GM21737 (cell line): ENCODE results near the gene TRIM2.
A peak's percentile ranks its signal among the peaks of the same experiment; 100 is the strongest.

Experiments
- ATAC-seq: cut with Tn5 transposase; IDR thresholded peaks from one replicate; pipeline ENCODE4 v1.9.1; 2021; ENCODE audit warnings: mild to moderate bottlenecking, moderate library complexity; ENCODE audit not compliant: unreplicated experiment

TRIM2 gene

DNA sequence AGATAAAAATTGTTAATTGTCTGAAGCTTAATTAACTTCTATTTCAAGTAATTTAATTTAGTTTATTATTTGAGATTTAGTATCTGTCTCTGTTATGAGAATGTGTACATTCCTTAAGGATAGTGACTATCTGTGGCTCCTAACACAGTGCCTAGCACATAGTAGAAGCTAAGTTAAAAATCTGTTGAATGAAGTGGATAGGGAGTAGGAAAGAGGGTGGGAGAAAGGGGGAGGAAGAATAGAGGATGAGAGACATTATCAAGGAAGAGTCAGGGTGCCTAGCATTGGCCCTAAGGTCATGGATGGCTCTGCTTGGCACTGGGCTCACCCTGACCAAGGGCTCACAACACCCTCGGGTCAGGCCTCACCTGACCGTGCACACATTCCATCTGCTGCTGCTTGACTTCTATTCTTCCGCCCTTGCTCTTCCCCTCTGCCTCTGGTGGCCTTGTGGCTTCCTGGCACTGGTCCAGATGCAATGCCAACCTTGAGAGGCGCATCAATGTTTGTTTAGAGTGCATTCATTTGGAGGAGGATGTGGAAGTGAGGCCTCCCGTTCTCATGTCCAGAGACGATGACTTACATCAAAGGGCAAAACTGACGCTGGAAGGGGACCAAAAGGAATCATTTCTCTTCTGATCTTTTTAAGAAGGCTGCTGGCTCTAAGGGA lies 42.3 kb downstream of the TRIM2 start:
- no peak for ATAC-seq

DNA sequence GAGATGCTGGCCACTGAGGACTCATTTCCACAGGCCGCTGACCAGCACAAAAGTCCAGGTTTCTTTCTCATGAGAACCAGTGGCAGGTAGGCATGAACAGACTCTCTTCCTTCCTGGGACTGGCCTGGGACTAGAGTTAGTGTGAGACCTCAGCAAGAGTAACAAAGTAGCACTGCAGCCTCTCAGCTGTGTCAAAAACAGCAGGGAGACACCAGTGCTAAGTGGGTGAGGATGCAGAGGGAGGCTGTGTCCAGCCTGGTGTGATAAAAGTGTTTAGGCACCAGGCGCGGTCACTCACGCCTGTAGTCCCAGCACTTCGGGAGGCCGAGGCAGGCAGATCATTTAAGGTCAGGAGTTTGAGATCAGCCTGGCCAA lies 42.9 kb downstream of the TRIM2 start:
- no peak for ATAC-seq

DNA sequence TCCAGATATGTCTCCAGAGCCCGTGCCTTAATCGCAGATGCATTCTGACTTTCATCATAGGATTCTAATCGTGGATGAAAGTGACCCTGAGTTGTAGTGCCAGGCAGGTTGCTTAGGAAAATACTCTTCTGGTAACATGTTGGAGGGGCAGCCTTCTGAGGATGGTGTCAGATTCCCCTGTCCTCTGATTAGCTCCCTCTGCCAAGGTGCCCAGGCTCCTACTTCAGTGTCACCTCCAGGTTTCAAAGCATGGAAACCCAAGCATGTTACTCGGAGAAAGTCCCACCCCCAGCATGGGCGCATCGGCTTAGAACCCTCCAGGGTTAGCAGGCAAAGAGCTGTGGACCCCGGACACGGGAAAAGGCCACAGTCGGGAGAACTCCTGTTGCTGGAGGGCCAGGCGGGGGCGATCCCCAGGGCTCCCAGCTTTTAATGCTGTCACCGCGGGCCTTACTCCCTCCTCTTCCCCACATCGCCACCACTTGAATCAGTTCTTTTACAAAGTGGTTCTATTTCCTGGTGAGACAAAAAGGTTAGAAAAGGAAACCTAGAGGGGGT lies 44.5 kb downstream of the TRIM2 start:
- ATAC-seq = no peak

DNA sequence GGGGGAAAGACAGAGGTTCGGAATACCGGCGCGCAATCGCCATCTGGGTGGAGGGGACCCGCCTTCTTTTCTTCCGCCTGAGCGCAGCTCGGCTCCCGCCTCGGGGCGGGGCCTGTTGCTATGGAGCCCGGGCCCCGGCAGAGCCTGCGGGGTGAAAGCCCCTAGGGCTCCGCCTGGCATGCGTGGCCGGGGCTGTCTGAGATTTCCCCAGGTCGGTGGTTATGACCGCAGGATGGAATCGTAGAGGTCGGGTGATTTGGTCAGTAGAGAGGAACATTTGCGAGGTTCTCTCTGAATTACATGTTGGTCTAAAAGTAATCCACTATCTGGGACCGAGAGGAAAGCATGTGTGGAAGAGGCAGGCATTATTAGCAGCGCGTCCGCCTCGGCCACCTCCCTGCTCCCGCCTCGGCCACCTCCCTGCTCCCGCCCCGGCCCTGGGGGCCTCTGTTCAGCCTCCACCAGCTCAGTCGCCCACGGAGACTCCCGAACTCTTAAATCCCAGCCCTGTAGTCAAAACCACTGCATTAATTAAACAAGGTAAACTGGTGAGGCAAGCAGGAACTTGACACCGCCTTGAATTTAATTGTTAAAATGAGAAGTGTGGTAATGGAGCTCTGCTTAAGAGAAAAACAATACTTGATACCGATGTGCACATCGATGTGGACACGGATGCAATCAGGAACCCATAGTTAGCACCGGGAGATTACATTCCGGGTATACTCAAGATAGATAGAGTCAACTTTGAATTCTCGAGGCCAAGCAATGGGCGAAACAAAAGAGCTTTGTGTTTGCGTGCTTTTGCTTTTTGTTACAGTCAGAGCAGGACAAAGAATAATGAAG lies 45.2 kb downstream of the TRIM2 start:
- peak; percentile 98 for ATAC-seq

DNA sequence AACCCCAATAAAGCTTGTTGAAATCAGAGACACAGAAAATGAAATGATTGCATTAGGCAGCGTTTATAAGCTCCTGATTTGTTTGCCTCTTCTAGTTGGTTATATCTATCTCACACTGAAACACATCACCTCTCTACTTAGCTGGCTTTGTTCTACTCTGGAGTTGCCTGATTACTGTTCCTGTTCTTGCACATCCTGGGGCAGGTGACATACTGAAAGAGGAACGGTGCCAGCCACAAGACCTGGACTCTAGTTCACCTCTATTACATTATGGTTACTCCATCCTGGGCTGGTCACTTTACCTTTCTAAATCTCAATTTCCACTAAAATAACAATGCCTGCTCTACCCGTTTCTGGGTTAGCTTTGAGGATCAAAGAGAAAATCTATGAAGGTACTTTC lies 47.9 kb downstream of the TRIM2 start:
- ATAC-seq = no peak

DNA sequence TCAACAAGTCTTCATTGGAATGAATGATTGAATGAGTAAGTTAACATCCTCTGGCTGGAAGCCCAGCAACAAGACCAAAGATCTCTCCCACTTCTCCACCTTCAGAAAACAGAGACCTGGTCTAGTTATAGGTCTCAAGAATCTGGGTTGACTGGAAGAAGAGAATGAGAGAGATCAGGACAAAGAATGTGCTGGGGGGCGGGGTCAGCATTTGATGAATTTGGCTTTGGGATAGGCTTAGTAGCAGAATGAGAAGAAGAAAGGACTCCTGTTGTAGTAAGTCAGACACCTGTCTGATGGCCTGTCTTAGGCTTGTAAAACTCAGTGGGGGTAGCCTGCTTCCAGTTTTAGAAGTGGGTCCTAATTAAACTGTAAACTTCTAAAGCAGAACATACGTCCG lies 51.0 kb downstream of the TRIM2 start:
- ATAC-seq = no peak

DNA sequence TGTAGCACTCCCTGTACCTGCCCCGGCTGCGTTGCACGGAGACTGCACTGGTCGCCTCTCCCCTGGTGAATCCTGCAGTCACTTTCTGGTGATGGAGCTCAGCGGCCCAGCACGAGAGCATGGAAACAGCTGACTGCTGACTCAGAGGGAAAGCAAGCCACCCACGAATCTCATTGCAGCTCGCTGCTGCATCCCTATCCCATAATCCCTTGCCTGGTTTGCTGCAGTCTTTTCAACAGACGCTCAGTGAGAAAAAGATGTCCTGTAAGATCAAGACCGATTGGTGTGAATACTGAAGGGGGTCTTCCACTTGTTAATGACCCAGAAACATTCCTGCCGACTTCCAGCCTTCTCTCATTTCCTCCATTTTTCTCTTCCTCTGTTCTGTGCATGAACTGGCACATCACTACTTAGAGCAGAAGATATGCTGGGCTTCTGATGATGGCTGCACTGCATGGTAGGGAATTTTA lies 52.9 kb downstream of the TRIM2 start:
- no peak for ATAC-seq

DNA sequence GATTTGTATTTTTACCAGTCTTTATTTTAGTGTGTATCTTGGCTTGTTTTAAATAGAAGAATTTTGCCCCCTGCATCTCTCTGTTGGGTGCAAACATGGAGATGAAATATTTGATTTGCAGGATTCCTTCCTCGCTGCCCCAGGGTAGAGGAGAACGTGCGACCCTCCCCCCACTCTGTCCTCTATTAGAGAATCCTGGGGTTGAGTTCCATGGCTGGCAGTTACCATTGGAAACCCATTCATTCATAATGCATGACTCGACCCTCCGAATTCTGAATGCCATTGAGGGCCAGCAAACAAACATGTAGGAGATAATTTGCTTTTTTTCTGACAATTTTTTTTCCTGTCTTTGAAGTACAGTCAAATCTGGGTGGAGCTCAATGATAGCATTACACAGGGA lies 53.7 kb downstream of the TRIM2 start:
- ATAC-seq = no peak

DNA sequence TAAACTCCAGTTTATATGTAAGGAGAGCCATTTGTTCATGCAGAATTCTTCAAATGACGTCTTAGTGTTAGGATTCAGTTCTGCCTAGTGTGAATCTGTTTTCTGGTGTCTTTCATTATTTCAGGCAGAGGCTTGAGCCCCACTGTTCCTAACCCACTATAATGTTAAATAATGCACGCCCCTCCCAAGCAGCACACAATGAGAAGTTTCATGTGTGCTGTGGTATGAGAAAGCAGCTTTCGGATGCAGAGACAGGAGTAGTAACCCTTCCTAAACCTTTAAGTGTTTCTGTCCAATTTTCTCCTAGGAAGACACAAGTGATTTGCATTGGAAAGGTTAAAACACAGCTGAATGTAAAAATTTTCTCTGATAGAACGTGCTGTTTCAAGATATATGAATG lies 54.5 kb downstream of the TRIM2 start:
- ATAC-seq = no peak

DNA sequence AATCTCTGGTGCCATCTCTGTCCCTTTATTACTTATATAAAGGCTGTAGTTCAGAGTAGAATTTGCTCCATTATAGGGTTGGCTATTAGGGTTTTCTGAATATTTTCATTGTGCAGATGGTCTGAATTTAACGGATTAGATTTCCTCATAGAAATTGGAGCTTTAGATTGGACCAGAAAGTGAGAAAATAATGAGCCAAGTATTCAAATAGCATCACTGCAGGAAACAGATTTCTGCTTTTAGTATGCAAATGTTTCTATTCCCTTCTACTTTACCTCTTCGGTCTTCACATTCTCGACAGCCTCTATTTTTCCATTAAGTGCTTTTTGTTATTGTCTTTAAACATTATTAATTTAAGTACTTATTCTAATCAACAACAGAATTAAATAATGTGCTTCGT lies 55.4 kb downstream of the TRIM2 start:
- no peak for ATAC-seq

DNA sequence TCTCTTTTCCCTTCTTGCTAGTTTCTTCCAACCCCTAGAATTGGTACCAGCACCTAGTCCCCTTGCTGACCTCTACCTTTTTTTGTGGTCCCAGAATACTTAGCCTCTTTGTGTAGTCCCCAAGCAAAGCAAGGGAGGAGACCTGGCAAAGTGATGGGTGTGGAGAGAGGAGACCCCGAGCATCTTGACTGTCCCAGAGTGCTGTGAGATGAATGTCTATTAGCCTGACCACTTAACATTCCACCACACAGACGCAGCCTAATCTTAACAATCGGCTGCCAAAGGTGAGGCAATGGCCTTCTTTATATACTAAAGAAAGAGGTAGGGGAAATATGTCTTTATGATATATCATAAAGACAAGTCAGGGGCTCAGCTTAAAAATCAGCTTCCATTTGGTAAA lies 55.9 kb downstream of the TRIM2 start:
- ATAC-seq = no peak

DNA sequence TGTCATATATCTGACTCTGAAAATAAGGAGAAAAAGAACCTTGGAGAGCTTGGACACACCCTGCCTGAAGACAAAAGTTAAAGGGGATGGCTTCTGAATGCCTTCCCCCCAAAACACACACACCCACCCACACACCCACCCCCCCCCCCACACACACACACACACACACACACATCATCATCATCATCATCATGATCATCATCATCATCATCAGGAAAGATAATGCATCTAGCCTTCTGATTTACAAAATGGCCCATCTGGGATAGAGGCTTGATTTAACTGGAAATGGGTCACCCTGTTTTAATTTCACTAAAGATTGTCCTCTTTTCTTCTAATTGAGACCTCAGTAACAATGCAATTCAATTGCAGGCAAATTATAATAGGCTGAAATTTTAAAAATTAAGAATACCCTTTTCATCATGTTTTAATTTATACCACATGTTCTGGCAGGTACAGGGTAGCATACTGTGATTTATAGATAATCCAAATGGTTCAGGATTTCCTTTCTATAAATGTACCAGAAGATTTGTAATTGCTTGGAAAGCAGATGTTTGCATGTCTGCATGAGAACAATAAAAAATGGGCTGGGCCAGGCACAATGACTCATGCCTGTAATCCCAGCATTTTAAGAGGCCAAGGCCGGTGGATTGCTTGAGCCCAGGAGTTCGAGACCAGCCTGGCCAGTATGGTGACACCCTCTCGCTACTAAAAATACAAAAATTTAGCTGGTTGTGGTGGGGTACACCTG lies 56.5 kb downstream of the TRIM2 start:
- no peak for ATAC-seq

DNA sequence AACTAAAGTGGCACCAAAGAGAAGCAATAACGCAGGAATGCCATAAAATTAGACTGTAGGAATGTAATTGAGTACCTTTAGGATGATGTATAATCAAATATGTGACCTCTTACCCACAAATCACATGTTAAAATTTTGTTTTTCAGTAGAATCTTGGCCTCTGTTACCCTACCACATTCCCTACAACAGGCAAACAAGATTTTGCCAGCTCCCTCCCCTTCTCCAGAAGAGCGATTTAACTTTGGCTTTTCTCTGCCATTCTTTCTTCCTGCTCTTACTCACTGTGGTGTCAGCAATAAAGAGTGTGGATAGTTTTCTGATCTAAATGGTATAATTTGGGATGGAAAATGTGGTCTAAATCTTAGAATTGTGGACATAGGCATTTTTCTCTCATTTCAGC lies 57.2 kb downstream of the TRIM2 start:
- ATAC-seq = no peak

DNA sequence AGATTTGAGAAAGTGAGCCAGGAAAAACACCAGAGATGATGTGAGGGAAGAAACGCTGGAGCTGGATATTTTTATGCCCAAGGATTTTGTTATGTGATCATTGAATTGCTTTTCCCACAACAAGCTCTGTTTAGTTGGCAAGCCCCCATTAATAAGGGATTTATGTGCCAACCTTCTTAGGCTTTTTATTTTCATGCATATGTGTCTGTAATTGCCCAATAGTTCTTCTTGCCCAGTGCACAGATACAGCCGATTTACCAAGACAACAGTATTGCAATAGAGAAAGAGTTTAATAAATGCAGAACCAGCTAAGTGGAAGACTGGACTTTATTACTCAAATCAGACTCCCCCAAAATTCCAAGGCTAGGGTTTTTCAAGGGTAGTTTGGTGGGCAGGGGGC lies 57.7 kb downstream of the TRIM2 start:
- ATAC-seq = no peak

DNA sequence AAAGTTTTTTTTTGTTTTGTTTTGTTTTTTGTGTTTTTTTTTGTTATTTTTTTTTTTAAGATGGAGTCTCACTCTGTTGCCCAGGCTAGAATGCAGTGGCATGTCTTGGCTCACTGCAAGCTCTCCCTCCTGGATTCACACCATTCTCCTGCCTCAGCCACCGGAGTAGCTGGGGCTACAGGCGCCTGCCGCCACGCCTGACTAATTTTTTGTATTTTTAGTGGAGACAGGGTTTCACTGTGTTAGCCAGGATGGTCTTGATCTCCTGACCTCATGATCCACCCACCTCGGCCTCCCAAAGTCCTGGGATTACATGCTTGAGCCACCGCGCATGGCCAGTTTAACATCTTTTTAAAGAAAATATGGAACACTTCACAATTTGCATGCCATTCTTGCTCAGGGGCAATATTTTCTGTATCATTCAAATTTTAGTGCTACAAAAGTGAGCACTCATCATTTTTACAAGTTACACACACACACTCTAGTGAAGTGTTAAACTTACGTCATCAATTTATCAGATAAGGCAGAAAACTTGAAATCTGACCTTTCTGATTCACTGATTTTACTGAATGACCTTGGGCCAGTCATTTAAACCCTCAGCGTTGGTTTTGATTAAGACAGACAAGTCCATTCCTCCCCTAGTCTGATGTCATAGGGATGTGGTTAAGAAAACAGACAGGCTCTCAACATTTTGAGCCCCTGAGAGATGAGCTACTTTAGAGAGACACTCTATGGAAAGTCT lies 61.2 kb downstream of the TRIM2 start:
- ATAC-seq = no peak

DNA sequence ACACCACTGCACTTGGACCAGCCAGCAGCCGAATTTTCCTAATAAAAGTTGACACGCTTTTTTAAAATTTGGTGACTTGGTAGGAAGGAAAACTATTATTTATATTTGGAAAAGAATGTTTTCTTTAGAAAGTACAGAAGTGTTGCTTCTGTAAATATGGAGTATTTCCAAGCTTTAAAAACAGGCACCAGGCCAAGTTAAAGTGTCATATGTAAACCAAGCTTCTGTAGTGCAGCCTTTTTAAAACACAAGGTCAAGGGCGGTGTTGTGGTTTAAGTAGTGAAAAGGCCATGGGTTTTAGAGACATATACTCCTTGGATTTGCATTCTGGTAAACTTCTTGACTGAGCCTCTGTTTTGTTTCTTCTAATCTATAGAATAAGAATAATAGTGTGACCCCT lies 62.7 kb downstream of the TRIM2 start:
- no peak for ATAC-seq

DNA sequence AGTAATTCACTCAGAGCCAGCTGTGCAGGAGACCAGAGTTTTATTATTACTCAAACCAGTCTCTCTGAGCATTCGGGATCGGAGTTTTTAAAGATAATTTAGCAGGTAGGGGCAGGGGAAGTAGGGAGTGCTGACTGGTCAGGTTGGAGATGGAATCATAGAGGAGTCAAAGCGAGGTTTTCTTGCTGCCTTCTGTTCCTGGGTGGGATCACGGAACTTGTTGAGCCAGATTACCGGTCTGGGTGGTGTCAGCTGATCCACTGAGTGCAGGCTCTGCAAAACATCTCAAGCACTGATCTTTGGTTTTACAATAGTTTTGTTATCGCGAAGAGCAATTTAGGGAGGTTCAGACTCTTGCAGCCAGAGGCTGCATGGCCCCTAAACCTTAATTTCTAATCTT lies 63.6 kb downstream of the TRIM2 start:
- no peak for ATAC-seq

DNA sequence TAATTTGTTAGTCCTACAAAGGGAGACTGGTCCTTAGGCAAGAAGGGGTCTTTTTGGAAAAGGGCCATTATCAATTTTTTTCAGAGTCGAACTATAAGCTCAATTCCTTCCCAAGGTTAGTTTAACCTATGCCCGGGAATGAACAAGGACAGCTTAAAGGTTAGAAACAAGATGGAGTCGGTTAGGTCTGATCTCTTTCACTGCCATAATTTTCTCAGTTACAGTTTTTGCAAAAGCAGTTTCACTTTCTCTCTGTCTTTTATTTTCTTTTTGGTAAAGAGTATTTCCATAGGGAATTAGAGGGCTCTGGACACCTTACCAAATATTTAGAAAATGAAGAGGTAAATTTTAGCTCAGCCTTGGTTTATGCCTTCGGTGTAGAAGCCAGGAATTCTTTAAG lies 64.1 kb downstream of the TRIM2 start:
- no peak for ATAC-seq

DNA sequence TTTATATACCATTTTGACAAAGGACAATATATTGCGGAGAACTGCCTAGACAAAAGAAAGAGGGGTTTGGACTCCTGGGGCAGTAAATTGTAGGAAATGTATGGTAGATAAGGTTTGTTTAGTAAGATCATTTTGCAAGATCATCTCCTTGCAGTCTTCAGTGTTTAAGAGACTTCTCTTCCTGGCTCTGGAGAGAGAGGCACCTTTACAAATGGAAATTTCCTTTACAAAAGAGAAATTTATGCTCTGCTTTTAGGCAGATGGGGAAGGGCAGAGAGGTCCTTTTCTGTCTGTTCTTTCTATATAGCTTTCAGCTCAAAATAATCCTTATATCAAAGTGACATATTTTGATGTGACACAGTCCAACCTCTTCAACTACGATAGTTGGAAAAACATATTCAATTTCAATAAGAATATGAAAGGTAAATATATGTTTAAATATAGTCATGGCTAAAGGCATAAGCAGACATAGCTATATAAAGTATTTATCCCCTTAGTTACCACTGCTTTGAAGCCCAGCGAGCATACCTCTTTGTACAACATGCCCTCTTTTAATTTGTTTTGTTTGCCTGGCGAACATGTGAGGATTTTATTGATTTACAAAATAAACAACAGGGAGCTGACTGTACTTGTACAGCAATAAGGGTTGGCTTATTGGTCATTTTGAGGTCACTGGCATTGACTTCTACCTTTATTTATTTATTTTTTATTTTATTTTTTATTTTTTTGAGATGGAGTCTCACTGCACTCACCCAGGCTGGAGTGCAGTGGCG lies 65.2 kb downstream of the TRIM2 start:
- ATAC-seq = no peak

DNA sequence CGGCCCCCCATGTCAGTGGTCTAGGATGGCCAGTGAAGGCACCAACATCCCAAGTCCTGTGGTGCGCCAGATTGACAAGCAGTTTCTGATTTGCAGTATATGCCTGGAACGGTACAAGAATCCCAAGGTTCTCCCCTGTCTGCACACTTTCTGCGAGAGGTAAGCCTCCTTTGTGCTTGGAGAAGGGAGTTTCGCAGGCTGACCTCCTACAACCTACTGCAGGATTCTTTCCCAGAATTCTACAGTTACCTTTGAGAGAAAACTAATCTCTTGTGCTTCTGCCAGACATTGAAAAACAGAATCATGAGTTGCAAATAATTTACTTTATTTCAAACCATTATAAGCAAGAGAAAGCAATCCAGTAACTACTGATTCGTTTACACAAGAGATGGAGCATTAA lies 66.1 kb downstream of the TRIM2 start:
- no peak for ATAC-seq
